ENCODE results near the gene FEM1B. TPM values are rescaled to one million over a fixed set of nuclear protein-coding genes. Genes with fewer than 3 reads are reported as not detected.

FEM1B gene
- total RNA-seq, 4 donors from 2014 or later = 53.1 to 71.5 (median 56.5) TPM

DNA sequence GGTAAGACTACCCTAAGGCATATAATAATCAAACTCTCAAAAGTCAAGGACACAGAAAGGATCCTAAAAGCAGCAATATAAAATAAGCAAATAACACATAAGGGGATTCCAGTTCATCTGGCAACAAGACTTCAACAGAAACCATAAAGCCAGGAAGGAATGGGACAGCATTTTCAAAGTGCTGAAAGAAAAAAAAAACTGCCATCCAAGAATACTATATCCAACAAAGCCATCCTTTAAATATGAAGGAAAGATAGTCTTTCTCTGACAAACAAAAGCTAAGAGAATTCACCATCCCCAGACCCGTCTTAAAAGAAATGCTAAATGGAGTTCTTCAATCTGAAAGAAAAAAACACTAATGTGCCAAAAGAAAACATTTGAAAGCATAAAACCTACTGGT, 33.3 kb upstream of the FEM1B start:
- 90% methylated on average over 1 of the region's 1 CpG for WGBS
- H3K4me3 ChIP-seq = no peak overlapping the region

DNA sequence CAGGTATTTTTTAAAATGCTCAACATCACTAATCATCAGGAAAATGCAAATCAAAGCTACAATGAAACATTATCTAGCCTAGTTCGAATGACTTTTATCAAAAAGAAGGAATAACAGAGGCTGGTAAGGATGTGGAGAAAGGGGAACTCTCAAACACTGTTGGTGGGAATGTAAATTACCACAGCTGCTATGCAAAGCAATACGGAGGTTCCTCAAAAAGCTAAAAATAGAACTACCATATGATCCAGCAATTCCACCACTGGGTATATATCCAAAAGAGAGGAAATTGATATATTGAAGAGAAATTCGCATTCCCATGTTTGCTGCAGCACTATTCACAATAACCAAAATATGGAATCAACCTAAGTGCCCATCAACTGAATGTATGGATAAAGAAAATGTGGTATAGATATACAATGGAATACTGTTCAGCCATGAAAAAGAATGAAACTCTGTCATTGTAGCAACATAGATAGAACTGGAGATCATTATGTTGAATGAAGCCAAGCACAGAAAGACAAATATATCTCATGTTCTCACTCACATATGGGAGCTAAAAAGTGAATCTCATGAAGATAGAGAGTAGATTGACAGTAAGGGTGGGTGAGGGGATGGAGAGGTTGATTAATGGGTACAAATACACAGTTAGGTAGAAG, 28.4 kb upstream of the FEM1B start:
- H3K4me1 ChIP-seq = peaks cover 0 to 9% (median 4%) of the 10 kb centered on the region in 4 donors
- no peaks in the 10 kb centered on the region for H3K36me3 ChIP-seq
- no peak overlapping the region for H3K27ac ChIP-seq (replicated peaks in 1 of 4)
- WGBS = 70% methylated on average over 3 of the region's 3 CpGs
- TF ChIP-seq EP300 (IDR thresholded peaks at IDR 0.05) (no peak), POLR2A (IDR thresholded peaks at IDR 0.05; ENCODE audit: low read depth) (no peak), POLR2AphosphoS5 (IDR thresholded peaks at IDR 0.05) (no peak)
- TF ChIP-seq, protein P1, sequence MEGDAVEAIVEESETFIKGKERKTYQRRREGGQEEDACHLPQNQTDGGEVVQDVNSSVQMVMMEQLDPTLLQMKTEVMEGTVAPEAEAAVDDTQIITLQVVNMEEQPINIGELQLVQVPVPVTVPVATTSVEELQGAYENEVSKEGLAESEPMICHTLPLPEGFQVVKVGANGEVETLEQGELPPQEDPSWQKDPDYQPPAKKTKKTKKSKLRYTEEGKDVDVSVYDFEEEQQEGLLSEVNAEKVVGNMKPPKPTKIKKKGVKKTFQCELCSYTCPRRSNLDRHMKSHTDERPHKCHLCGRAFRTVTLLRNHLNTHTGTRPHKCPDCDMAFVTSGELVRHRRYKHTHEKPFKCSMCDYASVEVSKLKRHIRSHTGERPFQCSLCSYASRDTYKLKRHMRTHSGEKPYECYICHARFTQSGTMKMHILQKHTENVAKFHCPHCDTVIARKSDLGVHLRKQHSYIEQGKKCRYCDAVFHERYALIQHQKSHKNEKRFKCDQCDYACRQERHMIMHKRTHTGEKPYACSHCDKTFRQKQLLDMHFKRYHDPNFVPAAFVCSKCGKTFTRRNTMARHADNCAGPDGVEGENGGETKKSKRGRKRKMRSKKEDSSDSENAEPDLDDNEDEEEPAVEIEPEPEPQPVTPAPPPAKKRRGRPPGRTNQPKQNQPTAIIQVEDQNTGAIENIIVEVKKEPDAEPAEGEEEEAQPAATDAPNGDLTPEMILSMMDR (IDR thresholded peaks at IDR 0.05) = no peak
- no peaks in the 10 kb centered on the region for H3K27me3 ChIP-seq
- H3K4me3 ChIP-seq = no peak overlapping the region
- H3K9me3 ChIP-seq = peaks cover 0 to 6% (median 3%) of the 10 kb centered on the region in 4 donors
- DNase-seq (ENCODE audit: extremely low spot score) = no peak
- intact Hi-C loops (cut with DNase I) = no loop called here

More for the DNA sequence above, 33.3 kb upstream of the FEM1B start:
- no peak overlapping the region for H3K27ac ChIP-seq (replicated peaks in 1 of 4)
- no peak for DNase-seq (ENCODE audit: extremely low spot score)
- H3K36me3 ChIP-seq = no peaks in the 10 kb centered on the region
- H3K4me1 ChIP-seq = no peaks in the 10 kb centered on the region
- H3K27me3 ChIP-seq = no peaks in the 10 kb centered on the region
- H3K9me3 ChIP-seq = peaks cover 0 to 15% (median 6%) of the 10 kb centered on the region in 4 donors
- intact Hi-C loops (cut with DNase I) = no loop called here
- no peak for TF ChIP-seq POLR2AphosphoS5 (IDR thresholded peaks at IDR 0.05)
- no peak for TF ChIP-seq EP300 (IDR thresholded peaks at IDR 0.05)
- TF ChIP-seq, protein P1 (IDR thresholded peaks at IDR 0.05) = no peak
- no peak for TF ChIP-seq POLR2A (IDR thresholded peaks at IDR 0.05; ENCODE audit: low read depth)

DNA sequence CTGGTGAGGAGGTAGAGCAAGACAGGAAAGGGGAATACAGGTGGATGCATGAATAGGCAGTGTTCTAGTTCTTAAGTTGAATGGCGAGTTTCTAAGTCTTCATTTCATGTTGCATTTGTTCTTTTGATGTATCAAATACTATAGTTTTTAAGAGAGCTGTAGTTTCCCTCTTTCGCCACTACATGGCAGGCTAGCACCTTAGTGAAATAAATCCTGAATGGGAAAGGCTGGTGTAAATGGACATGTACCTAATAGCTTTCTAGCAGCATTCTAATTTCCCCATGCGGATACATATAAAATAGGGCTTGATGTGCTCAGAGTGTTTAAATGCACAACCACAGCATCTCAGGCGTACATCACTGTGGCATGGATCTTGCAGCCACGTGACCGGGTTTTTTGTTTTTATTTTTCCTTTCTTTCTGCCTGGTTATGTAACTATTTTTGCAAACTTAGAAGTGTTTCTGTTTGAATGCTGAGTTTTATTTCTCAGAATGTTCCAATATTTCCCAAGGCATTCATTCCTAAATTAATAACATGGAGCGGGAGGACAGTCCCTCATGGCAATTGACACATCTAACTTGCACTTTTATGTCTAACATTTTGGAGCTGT, 24.5 kb upstream of the FEM1B start:
- Histone ChIP-seq H3K4me1 (peaks cover 13 to 33% (median 23%) of the 10 kb centered on the region in 4 donors), H3K9me3 (no peaks in the 10 kb centered on the region), H3K27ac (replicated peaks in 1 of 4) (no peak overlapping the region), H3K4me3 (no peak overlapping the region), H3K27me3 (no peaks in the 10 kb centered on the region), H3K36me3 (no peaks in the 10 kb centered on the region)
- DNase-seq (ENCODE audit: extremely low spot score) = no peak
- TF ChIP-seq, protein P1 (IDR thresholded peaks at IDR 0.05) = peak; percentile 85 to 89 (median 89)
- no peak for TF ChIP-seq POLR2A (IDR thresholded peaks at IDR 0.05; ENCODE audit: low read depth)
- intact Hi-C loops (cut with DNase I) = loop anchor here (2.0 kb wide), 1 partner anchor 130 kb away; no protein-coding TSS in a partner anchor
- WGBS = 23% methylated on average over 7 of the region's 7 CpGs

DNA sequence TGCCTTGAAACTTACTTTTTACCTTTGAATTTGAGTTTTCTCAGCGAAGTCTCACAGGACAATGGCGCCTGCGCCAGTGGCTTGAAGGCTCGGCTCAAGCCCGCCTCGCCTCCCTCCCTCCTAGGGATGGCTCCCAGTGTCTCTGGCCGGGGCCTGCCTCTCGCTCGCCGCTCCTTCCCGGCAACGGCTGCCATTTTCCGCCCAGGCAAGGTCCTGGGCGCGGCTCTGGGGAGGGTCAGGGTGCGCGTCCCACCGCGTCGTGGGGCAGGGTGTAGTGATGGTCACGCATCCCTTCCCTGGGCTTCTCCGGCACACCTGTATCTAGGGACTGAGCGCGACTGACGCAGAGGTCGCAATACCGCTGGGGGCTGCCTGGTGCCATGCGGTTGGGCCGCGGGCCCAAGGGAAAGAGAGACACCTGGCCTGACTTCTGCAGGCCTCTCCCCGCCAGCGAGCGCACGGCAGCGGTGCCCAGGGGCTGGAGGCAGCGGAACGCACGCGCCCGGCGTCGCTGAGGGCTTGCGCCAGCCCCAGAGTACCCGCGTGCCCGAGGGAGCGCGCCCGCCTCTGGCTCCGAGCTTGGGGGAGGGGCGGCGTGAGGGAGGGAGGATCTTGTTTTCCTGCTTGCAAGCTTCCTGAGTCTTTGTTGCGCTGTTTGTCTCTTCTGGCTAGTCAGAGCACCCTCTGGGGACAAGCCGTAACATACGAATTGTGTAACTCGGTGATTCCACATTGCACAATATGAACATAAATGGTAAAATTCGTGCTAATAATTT, 20.7 kb upstream of the FEM1B start:
- 30% methylated on average over 29 of the region's 57 CpGs for WGBS
- Histone ChIP-seq H3K36me3 (no peaks in the 10 kb centered on the region), H3K9me3 (no peaks in the 10 kb centered on the region), H3K4me1 (peaks cover 13 to 33% (median 23%) of the 10 kb centered on the region in 4 donors), H3K27ac (replicated peaks in 1 of 4) (peak overlapping the region; percentile 83 to 90 (median 89)), H3K4me3 (peak overlapping the region; percentile 64 to 72 (median 66)), H3K27me3 (no peaks in the 10 kb centered on the region)
- TF ChIP-seq, protein P1 (IDR thresholded peaks at IDR 0.05) = peak; percentile 3 to 19 (median 3)
- peak; percentile 68 for TF ChIP-seq POLR2A (IDR thresholded peaks at IDR 0.05; ENCODE audit: low read depth)
- TF ChIP-seq POLR2AphosphoS5 (IDR thresholded peaks at IDR 0.05) = peak; percentile 89 to 93
- TF ChIP-seq EP300 (IDR thresholded peaks at IDR 0.05) = no peak
- DNase-seq (ENCODE audit: extremely low spot score) = no peak
- intact Hi-C loops (cut with DNase I) = loop anchor here (2.0 kb wide), 1 partner anchor 50 kb away; no protein-coding TSS in a partner anchor

Data from esophagus muscularis mucosa (tissue), 4 donors.